Breast epithelium (tissue), 3 donors: Measurements from ENCODE around the gene TMCC2.

Source experiments
- CTCF ChIP-seq, 3 donors: fragments of 450-650 bp; IDR thresholded peaks; one replicate each; pipeline ENCODE4 v1.5.1; 2016 to 2017; ENCODE audit warnings: antibody characterized with exemption in 3 of 3, mild to moderate bottlenecking in 3 of 3, moderate library complexity in 3 of 3
- POLR2A ChIP-seq: fragments of 450-650 bp; IDR thresholded peaks from one replicate; pipeline ENCODE4 v1.6.1; 2016; ENCODE audit warnings: antibody characterized with exemption, mild to moderate bottlenecking, moderate library complexity
- POLR2AphosphoS5 ChIP-seq, 3 donors: sonication (generic); formaldehyde crosslinking; IDR thresholded peaks; one replicate each; pipeline ENCODE4 v1.6.1; 2017; ENCODE audit warnings: antibody characterized with exemption in 3 of 3

DNA sequence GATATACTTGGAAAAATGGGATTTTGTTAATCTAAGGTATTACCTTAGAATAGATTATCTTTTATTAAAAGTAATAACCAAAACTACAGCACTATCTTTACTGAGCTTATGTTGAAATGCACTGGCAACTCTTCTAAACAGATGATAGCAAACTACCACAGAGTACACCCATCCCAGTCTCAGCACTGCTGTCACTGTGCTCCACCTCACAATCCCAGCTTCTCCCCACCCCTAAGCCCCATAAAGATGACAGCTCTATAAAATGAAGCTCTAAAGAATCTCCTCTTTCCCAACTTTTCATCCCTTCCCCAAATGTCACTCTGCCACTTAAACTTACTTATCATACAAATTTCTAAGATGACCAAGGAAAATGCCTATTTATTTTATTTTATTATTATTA lies 22.7 kb upstream of the TMCC2 start:
- no peak for TF ChIP-seq POLR2A
- no peak for TF ChIP-seq CTCF (IDR thresholded peaks at IDR 0.05)
- TF ChIP-seq POLR2AphosphoS5 (IDR thresholded peaks at IDR 0.05): no peak
